SH-SY5Y (cell line): ENCODE measurements around the gene PILRA.

ENCODE experiments used
- GATA2 ChIP-seq: IDR thresholded peaks from 2 replicates; pipeline ENCODE4 v1.6.1; 2011; ENCODE audit warnings: mild to moderate bottlenecking, low read depth, low read length
- GATA3 ChIP-seq: IDR thresholded peaks from 2 replicates; pipeline ENCODE4 v1.6.1; 2011; ENCODE audit warnings: low read depth, mild to moderate bottlenecking, low read length, moderate library complexity

GRCh38 chr7:100394077-100394476, 20.8 kb downstream of the PILRA start:
- no peak for TF ChIP-seq GATA3
- TF ChIP-seq GATA2 = no peak
